LNCaP clone FGC (cell line): Measurements from ENCODE around the gene FGF12.
A peak's percentile ranks its signal among the peaks of the same experiment; 100 is the strongest.

Source experiments
- DNase-seq: peaks from one replicate; pipeline ENCODE4 v3.0.0-alpha.2; 2011; ENCODE audit warnings: low read depth
- H3K4me3 ChIP-seq: 2 replicates; pipeline ENCODE4 v1.5.1; 2011; ENCODE audit warnings: mild to moderate bottlenecking, low read depth, low read length, control low read depth
- CTCF ChIP-seq: IDR thresholded peaks from 2 replicates; pipeline ENCODE4 v1.5.1; 2012; ENCODE audit warnings: mild to moderate bottlenecking; ENCODE audit not compliant: control insufficient read depth, insufficient read depth; ENCODE audit errors: extremely low read depth

FGF12 gene

DNA sequence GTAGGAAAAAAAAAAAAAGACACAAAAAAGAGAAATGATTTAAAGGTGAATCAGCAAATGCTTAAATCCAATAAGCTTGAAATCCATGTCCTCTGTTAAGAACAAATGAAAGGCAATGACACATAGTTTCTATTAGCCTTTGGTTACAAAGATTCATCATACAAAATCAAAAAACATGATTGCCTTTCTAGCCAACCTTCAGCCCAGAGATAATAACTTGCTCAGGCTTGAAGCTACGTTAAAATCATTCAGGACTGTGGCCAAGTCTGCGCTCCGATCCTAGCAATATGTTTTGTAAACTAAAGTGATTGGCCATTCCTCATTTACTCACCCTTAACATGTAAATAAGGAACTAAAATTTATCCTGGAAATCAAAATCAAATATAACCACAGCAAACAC is 556.7 kb downstream of the FGF12 start:
- no peak for TF ChIP-seq CTCF
- no peak overlapping the region for H3K4me3 ChIP-seq
- DNase-seq: peak; percentile 84

DNA sequence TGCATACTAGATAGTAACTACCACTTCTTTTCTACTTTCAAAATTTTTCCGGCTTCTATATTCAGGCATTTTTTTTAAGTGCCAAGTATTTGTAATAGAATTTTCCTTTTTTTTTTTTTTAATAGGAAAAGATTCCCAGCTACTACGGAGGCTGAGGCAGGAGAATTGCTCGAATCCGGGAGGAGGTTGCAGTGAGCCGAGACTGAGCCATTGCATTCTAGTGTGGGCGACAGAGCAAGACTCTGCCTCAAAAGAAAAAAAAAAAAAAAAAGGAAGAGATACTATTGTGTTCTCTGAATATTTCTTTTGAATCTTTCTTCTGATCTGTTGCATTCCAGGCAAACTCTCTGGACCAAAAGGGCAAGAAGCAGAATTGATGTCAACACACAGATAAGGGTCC is 557.3 kb downstream of the FGF12 start:
- TF ChIP-seq CTCF: no peak
- no peak overlapping the region for H3K4me3 ChIP-seq
- DNase-seq: no peak

- no peak for DNase-seq
- no peak overlapping the region for H3K4me3 ChIP-seq
- no peak for TF ChIP-seq CTCF
Measured at GRCh38 chr3:192169332-192169915, 557.9 kb downstream of the FGF12 start.

DNA sequence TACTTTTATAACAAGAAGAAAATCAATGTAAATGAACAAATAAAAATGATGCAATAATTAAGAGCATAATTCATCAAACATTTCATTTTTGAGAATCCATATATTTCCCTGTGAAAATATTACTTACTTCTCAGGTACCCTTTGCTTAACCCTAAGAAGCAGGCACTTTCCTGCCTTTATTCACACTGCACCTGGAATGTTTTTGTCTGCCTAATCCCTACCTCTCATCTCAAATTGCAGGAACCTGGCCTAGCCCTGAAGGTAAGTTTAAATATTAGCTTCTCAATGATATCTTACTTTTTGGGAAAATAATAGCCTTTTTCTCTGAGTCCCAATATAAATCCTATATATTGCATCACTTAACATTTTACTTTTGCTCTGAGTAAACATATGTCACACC is 559.1 kb downstream of the FGF12 start:
- H3K4me3 ChIP-seq: no peak overlapping the region
- TF ChIP-seq CTCF: no peak
- no peak for DNase-seq

DNA sequence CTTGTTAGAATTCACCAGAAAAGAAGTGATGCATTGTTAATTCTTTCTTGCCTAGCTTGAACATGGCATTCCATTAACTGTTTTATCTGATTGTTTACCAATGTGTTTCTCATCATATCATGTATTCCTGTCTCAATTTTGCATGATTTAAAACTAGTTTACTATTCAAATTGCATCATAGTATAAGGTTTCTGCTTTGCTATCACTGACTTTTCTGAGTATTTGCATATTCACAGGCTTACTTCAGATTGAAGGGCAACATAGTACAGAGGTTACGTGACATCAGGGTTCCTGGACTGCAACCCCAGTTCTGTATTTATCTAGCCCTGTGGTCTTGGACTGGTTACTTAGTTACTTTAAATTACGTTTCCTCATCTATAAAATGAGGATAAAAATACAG is 561.8 kb downstream of the FGF12 start:
- no peak for TF ChIP-seq CTCF
- no peak overlapping the region for H3K4me3 ChIP-seq
- DNase-seq: no peak

- no peak for DNase-seq
- no peak overlapping the region for H3K4me3 ChIP-seq
- no peak for TF ChIP-seq CTCF
Measured at GRCh38 chr3:192161661-192162060, 565.7 kb downstream of the FGF12 start.

DNA sequence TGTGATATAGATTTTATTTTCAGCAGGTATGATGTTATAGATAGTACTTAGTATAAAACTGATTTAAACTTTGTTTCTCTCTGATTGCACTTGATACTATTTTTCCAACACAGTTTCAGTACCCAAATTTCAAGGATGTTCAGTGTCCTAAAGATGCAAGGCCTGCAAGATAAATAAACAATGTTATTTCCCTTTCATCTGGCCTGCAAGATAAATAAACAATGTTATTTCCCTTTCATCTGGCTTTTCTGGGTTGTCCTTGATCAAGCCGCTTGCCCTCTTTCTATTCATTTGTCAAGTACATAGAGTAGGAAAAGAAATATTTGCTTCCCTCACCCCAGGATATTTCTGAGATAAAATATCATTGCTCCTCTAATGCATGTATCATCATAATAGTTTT is 571.0 kb downstream of the FGF12 start:
- no peak for TF ChIP-seq CTCF
- DNase-seq: no peak
- no peak overlapping the region for H3K4me3 ChIP-seq
